ENCODE data around the gene SSU72. TPM values are rescaled to one million over a fixed set of nuclear protein-coding genes. Genes with fewer than 3 reads are reported as not detected.

The SSU72 gene
- total RNA-seq, 4 donors from 2014 or later = 95.7 to 130 (median 107) TPM

GRCh38 chr1:1550591-1551432 is 23.9 kb downstream of the SSU72 start:
- DNase-seq (ENCODE audit: low spot score) (no peak), ATAC-seq (ENCODE audit: low FRiP score) (no peak)
- TF ChIP-seq CTCF (IDR thresholded peaks at IDR 0.05) = peak in 1 of 3 donors; percentile 17

- DNase-seq (ENCODE audit: low spot score) = no peak
- TF ChIP-seq CTCF (IDR thresholded peaks at IDR 0.05) = no peak
- no peak for ATAC-seq (ENCODE audit: low FRiP score)
These were observed 24.6 kb downstream of the SSU72 start for GRCh38 chr1:1550087-1550486.

- DNase-seq (ENCODE audit: low spot score) (no peak), ATAC-seq (ENCODE audit: low FRiP score) (no peak)
- TF ChIP-seq CTCF (IDR thresholded peaks at IDR 0.05) = no peak
These were observed 26.1 kb downstream of the SSU72 start for GRCh38 chr1:1548591-1548990.

- TF ChIP-seq CTCF (IDR thresholded peaks at IDR 0.05) = no peak
- no peak for ATAC-seq (ENCODE audit: low FRiP score)
- DNase-seq (ENCODE audit: low spot score) = no peak
These were observed 27.2 kb downstream of the SSU72 start for GRCh38 chr1:1547476-1547875.

- ATAC-seq (ENCODE audit: low FRiP score) = no peak
- DNase-seq (ENCODE audit: low spot score) = no peak
- no peak for TF ChIP-seq CTCF (IDR thresholded peaks at IDR 0.05)
These were observed 27.7 kb downstream of the SSU72 start for GRCh38 chr1:1547011-1547410.

- DNase-seq (ENCODE audit: low spot score) (no peak), ATAC-seq (ENCODE audit: low FRiP score) (no peak)
- no peak for TF ChIP-seq CTCF (IDR thresholded peaks at IDR 0.05)
These were observed 28.5 kb downstream of the SSU72 start for GRCh38 chr1:1545946-1546737.

All from omental fat pad (tissue), 4 donors.